Measurements from ENCODE around the gene CALHM4. TPM values are rescaled to one million over a fixed set of nuclear protein-coding genes. Genes with fewer than 3 reads are reported as not detected.

The CALHM4 gene
- total and polyA plus RNA-seq, 2 donors (not counting 3 experiments of a cell fraction or from before 2014, with no cell fraction given): 1.2 TPM; not detected in 1

GRCh38 chr6:116518621-116519368, 34.8 kb upstream of the CALHM4 start:
- BruUV-seq (replicated peaks): no TSS peak
- TF ChIP-seq MYC (IDR thresholded peaks at IDR 0.05; ENCODE audit: low read depth, low read length) (no peak), GATA2 (IDR thresholded peaks at IDR 0.05; ENCODE audit: insufficient read depth, insufficient read length, low read depth, low read length) (no peak), JUN (IDR thresholded peaks at IDR 0.05; ENCODE audit: borderline replicate concordance, insufficient read depth, insufficient read length, low read depth) (no peak), MAX (IDR thresholded peaks at IDR 0.05; ENCODE audit: insufficient read depth, insufficient read length) (no peak), FOS (IDR thresholded peaks at IDR 0.05; ENCODE audit: borderline replicate concordance, insufficient read depth, low read length) (no peak), CTCF (IDR thresholded peaks at IDR 0.05; ENCODE audit: extremely low read depth in 1 of 2, insufficient read depth in 1 of 2, low read depth in 1 of 2, low read length in 2 of 2) (no peak), POLR2A (IDR thresholded peaks at IDR 0.05; ENCODE audit: low read depth, low read length) (no peak)
- Histone ChIP-seq H3K79me2 (ENCODE audit: control insufficient read depth, insufficient read depth, low read length) (peaks cover 2% of the 10 kb centered on the region), H2AFZ (ENCODE audit: low read depth, low read length) (no peak overlapping the region), H3K4me3 (replicated peaks in 1 of 3; ENCODE audit: insufficient read depth in 1 of 3, low read depth in 1 of 3, low read length in 3 of 3) (no peak overlapping the region), H3K27ac (ENCODE audit: insufficient read depth, low read depth, low read length) (no peak overlapping the region), H3K36me3 (ENCODE audit: control insufficient read depth in 2 of 2, extremely low read depth in 1 of 2, insufficient read depth in 2 of 2, low read length in 2 of 2) (peaks cover 8 to 11% of the 10 kb centered on the region in 2 experiments), H3K27me3 (ENCODE audit: control insufficient read depth in 2 of 2, insufficient read depth in 2 of 2, low read length in 2 of 2) (no peaks in the 10 kb centered on the region), H3K4me1 (ENCODE audit: control insufficient read depth, extremely low read depth, insufficient read depth, low read length) (peaks cover 2% of the 10 kb centered on the region), H3K4me2 (ENCODE audit: insufficient read depth, low read length) (no peak overlapping the region), H3K9me1 (replicated peaks; ENCODE audit: control insufficient read depth, extremely low read depth, insufficient read depth, low read length) (no peaks in the 10 kb centered on the region), H3K9me3 (replicated peaks; ENCODE audit: control insufficient read depth, insufficient read depth, low read length) (no peaks in the 10 kb centered on the region), H4K20me1 (replicated peaks; ENCODE audit: control insufficient read depth, extremely low read depth, insufficient read depth, low read length) (no peaks in the 10 kb centered on the region), H3K9ac (replicated peaks; ENCODE audit: extremely low read depth, insufficient read depth, low read length) (no peak overlapping the region)
- intact Hi-C loops (cut with micrococcal nuclease) (no loop called here), dilution Hi-C loops (cut with MboI; ENCODE audit: extremely low pct_ligation_motif_present, low sequenced_read_pairs) (no loop called here)
- FAIRE-seq (no peak), DNase-seq (ENCODE audit: low read depth, low spot score) (peak; percentile 82)
- POLR2A ChIA-PET: interaction anchor here (0.6 kb wide), 1 partner anchor 8 kb away, joined by 5 read pairs; no protein-coding TSS in a partner anchor
- CTCF ChIA-PET: interaction anchor here (1.2 to 2.2 kb wide), 4 partner anchors 16 to 301 kb away, joined by 4 to 8 read pairs (median 6); no protein-coding TSS in a partner anchor

Measured in endothelial cell of umbilical vein (primary cell).